ENCODE results near the gene MYLK3. TPM values are rescaled to one million over a fixed set of nuclear protein-coding genes. Genes with fewer than 3 reads are reported as not detected.

MYLK3 gene
- total RNA-seq, 2 experiments from 2014 or later = 0.02 to 0.50 TPM

- Mint-ChIP-seq H3K27me3 (peaks cover 2% of the 10 kb centered on the region), H3K9me3 (peaks cover 9% of the 10 kb centered on the region), H3K27ac (no peak overlapping the region), H3K4me3 (no peak overlapping the region), H3K4me1 (peaks cover 7% of the 10 kb centered on the region), H3K36me3 (ENCODE audit: low read depth) (no peaks in the 10 kb centered on the region)
- ChIA-PET CTCF (interaction anchor here (0.6 kb wide), 1 partner anchor 239 kb away, joined by 3 read pairs; no protein-coding TSS in a partner anchor), POLR2A (no interaction called here)
- DNase-seq = no peak
These were observed 34.2 kb upstream of the MYLK3 start for GRCh38 chr16:46782320-46782719.

GRCh38 chr16:46777804-46778203, 29.7 kb upstream of the MYLK3 start:
- H3K27me3 Mint-ChIP-seq = no peaks in the 10 kb centered on the region
- H3K4me1 Mint-ChIP-seq = no peaks in the 10 kb centered on the region
- ChIA-PET CTCF (interaction anchor here (1.4 kb wide), 1 partner anchor 29 kb away, joined by 4 read pairs; no protein-coding TSS in a partner anchor), POLR2A (no interaction called here)
- no peaks in the 10 kb centered on the region for H3K9me3 Mint-ChIP-seq
- H3K4me3 Mint-ChIP-seq = no peak overlapping the region
- DNase-seq = no peak
- no peaks in the 10 kb centered on the region for H3K36me3 Mint-ChIP-seq (ENCODE audit: low read depth)
- H3K27ac Mint-ChIP-seq = no peak overlapping the region

GRCh38 chr16:46775214-46775613, 27.1 kb upstream of the MYLK3 start:
- Mint-ChIP-seq H3K9me3 (no peaks in the 10 kb centered on the region), H3K4me3 (no peak overlapping the region), H3K27me3 (peaks cover 3% of the 10 kb centered on the region), H3K36me3 (ENCODE audit: low read depth) (no peaks in the 10 kb centered on the region), H3K4me1 (no peaks in the 10 kb centered on the region), H3K27ac (no peak overlapping the region)
- no peak for DNase-seq
- ChIA-PET CTCF (no interaction called here), POLR2A (no interaction called here)

GRCh38 chr16:46774743-46775177, 26.6 kb upstream of the MYLK3 start:
- H3K27me3 Mint-ChIP-seq = peaks cover 3% of the 10 kb centered on the region
- ChIA-PET POLR2A (no interaction called here), CTCF (no interaction called here)
- no peaks in the 10 kb centered on the region for H3K9me3 Mint-ChIP-seq
- H3K36me3 Mint-ChIP-seq (ENCODE audit: low read depth) = no peaks in the 10 kb centered on the region
- no peaks in the 10 kb centered on the region for H3K4me1 Mint-ChIP-seq
- DNase-seq = no peak
- no peak overlapping the region for H3K27ac Mint-ChIP-seq
- H3K4me3 Mint-ChIP-seq = no peak overlapping the region

- peaks cover 3% of the 10 kb centered on the region for H3K27me3 Mint-ChIP-seq
- POLR2A ChIA-PET = no interaction called here
- no peak overlapping the region for H3K27ac Mint-ChIP-seq
- CTCF ChIA-PET = interaction anchor here (1.7 kb wide), 1 partner anchor 19 kb away, joined by 4 read pairs; no protein-coding TSS in a partner anchor
- no peaks in the 10 kb centered on the region for H3K4me1 Mint-ChIP-seq
- no peak for DNase-seq
- H3K36me3 Mint-ChIP-seq (ENCODE audit: low read depth) = no peaks in the 10 kb centered on the region
- H3K4me3 Mint-ChIP-seq = no peak overlapping the region
- no peaks in the 10 kb centered on the region for H3K9me3 Mint-ChIP-seq
These were observed 24.3 kb upstream of the MYLK3 start for GRCh38 chr16:46772463-46772862.

DNA sequence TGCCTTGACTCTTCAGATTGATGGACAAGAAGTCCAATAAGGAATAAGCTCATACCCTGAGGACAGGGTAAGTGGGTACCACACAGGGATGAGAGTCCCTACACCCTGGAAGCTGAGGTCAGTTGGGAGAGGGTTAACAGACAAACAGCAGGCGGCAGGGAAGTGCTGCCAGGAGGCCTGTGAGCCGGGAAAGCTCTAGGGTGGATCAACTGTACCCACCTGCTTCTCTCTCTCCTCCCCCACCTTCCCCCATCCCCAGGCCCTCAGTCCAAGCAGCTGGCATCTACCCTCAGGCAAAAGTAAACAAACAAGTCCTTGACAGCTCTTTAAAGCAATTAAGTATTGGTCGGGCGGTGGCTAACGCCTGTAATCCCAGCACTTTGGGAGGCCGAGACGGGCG, 20.7 kb upstream of the MYLK3 start:
- ChIA-PET POLR2A (no interaction called here), CTCF (interaction anchor here (0.6 to 1.1 kb wide), 2 partner anchors 11 to 77 kb away, joined by 3 to 5 read pairs; no protein-coding TSS in a partner anchor)
- Mint-ChIP-seq H3K27me3 (peaks cover 3% of the 10 kb centered on the region), H3K36me3 (ENCODE audit: low read depth) (no peaks in the 10 kb centered on the region), H3K27ac (no peak overlapping the region), H3K9me3 (no peaks in the 10 kb centered on the region), H3K4me1 (peaks cover 3% of the 10 kb centered on the region), H3K4me3 (no peak overlapping the region)
- no peak for DNase-seq

DNA sequence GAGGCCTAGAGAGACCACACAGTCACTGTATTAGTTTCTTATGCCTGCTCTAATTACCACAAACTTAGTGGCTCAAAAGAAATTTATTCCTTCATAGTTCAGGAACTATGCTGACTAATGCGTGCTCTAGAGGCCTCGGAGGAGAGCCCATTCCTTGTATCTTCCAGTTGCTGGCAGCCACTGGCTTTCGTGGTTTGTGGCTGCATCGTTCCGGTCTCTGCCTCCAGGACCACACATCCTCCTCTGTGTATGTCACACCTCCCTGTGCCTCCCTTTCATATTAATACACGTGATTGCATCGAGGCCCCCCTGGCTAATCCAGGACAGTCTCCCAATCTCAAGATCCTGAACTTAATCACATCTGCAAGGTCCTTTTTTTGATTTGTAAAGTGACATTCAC, 16.9 kb upstream of the MYLK3 start:
- Mint-ChIP-seq H3K27me3 (no peaks in the 10 kb centered on the region), H3K4me3 (no peak overlapping the region), H3K9me3 (no peaks in the 10 kb centered on the region), H3K27ac (no peak overlapping the region), H3K4me1 (peaks cover 3% of the 10 kb centered on the region), H3K36me3 (ENCODE audit: low read depth) (no peaks in the 10 kb centered on the region)
- ChIA-PET POLR2A (no interaction called here), CTCF (no interaction called here)
- no peak for DNase-seq

DNA sequence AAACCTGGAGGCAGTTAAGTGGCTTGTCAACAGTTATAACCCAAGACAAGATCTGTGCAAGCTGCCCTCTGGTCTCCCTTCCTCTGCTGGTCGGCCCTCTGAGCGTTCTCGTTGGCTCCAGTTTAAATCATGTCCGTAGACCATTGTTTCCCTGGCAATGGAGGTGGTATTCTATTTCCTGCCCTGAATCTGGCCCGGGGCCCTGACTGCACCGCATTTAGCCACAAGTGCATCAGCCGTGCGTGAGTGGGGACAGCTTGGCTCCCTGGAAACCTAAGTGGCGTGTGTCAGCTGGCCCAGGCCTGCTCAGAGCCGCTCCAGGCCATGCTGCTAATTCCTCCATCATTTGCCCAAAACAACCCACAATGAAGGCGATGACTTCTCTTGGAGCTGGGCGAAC, 15.0 kb upstream of the MYLK3 start:
- H3K4me3 Mint-ChIP-seq = no peak overlapping the region
- CTCF ChIA-PET = no interaction called here

GRCh38 chr16:46762583-46762982, 14.4 kb upstream of the MYLK3 start:
- Mint-ChIP-seq H3K27ac (no peak overlapping the region), H3K9me3 (no peaks in the 10 kb centered on the region), H3K4me3 (no peak overlapping the region), H3K27me3 (no peaks in the 10 kb centered on the region), H3K36me3 (ENCODE audit: low read depth) (no peaks in the 10 kb centered on the region), H3K4me1 (peaks cover 3% of the 10 kb centered on the region)
- no peak for DNase-seq
- CTCF ChIA-PET = interaction anchor here (0.6 kb wide), 1 partner anchor 75 kb away, joined by 4 read pairs; no protein-coding TSS in a partner anchor
- POLR2A ChIA-PET = no interaction called here

More for the DNA sequence above, 15.0 kb upstream of the MYLK3 start:
- Mint-ChIP-seq H3K36me3 (ENCODE audit: low read depth) (no peaks in the 10 kb centered on the region), H3K4me1 (peaks cover 3% of the 10 kb centered on the region), H3K27ac (no peak overlapping the region), H3K9me3 (no peaks in the 10 kb centered on the region), H3K27me3 (no peaks in the 10 kb centered on the region)
- POLR2A ChIA-PET = no interaction called here
- no peak for DNase-seq

DNA sequence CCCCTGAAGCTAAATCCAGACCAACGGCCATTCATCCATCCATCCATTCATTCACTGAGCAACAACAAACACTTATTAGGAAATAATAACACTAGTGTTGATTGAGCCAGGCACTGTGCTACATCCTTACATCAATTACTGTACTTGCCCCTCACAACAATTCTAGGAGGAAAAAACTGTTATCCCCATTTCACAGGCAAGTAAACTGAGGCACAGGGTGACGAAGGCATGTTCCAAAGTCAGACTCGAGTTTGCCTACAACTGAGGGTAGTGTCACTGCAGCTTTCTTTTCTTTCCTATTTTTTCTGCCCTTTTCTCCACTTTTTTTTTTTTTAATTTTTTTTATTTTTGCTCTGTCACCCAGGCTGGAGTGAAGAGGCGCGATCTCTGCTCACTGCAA, 11.2 kb upstream of the MYLK3 start:
- Mint-ChIP-seq H3K4me3 (no peak overlapping the region), H3K27ac (no peak overlapping the region), H3K36me3 (ENCODE audit: low read depth) (no peaks in the 10 kb centered on the region), H3K9me3 (no peaks in the 10 kb centered on the region), H3K27me3 (no peaks in the 10 kb centered on the region), H3K4me1 (no peaks in the 10 kb centered on the region)
- ChIA-PET POLR2A (no interaction called here), CTCF (no interaction called here)
- DNase-seq = no peak

DNA sequence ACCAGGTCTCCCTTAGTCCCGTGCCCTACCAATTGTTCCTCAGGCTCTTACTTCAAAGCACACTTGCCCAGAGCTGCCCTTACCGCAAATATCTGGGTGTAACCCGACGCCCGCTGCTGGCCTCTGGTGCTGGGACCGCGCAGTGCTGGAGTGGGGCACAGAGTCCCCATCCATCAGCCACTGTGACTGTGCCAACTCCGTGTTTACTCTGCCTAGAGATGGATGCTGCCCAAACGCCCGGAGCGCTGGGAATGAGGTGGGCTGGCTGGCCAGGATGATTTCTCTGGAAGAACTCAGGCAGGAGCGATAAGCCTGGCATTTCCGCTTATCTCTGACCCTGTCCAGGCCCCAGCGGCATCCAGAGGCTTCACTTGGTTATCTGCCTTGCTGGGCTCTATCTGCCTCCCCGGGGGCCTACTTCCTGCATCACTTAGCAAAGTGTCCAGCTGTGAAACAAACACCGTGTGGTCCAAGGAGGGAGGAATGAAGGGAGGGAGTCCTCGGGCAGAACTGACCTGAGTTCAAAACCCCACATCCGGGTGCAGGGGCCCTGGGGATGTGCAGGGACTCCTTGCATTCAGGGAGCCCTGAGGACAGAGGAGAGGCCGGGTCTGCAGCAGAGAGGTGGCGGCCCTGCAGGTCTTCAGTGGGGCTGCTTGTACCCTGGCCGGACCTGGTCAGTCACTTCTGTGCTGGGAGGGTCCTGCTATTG, 9.4 kb upstream of the MYLK3 start:
- H3K27ac Mint-ChIP-seq = no peak overlapping the region
- ChIA-PET POLR2A (no interaction called here), CTCF (interaction anchor here (0.9 kb wide), 1 partner anchor 15 kb away, joined by 4 read pairs; no protein-coding TSS in a partner anchor)
- no peaks in the 10 kb centered on the region for H3K27me3 Mint-ChIP-seq
- H3K9me3 Mint-ChIP-seq = no peaks in the 10 kb centered on the region
- H3K36me3 Mint-ChIP-seq (ENCODE audit: low read depth) = no peaks in the 10 kb centered on the region
- no peak for DNase-seq
- no peak overlapping the region for H3K4me3 Mint-ChIP-seq
- peaks cover 2% of the 10 kb centered on the region for H3K4me1 Mint-ChIP-seq

GRCh38 chr16:46756772-46757171, 8.6 kb upstream of the MYLK3 start:
- no peak overlapping the region for H3K4me3 Mint-ChIP-seq
- DNase-seq = no peak
- no peaks in the 10 kb centered on the region for H3K27me3 Mint-ChIP-seq
- CTCF ChIA-PET = interaction anchor here (0.9 kb wide), 1 partner anchor 15 kb away, joined by 4 read pairs; no protein-coding TSS in a partner anchor
- POLR2A ChIA-PET = no interaction called here
- no peaks in the 10 kb centered on the region for H3K36me3 Mint-ChIP-seq (ENCODE audit: low read depth)
- no peak overlapping the region for H3K27ac Mint-ChIP-seq
- peaks cover 2% of the 10 kb centered on the region for H3K4me1 Mint-ChIP-seq
- no peaks in the 10 kb centered on the region for H3K9me3 Mint-ChIP-seq

- Mint-ChIP-seq H3K9me3 (no peaks in the 10 kb centered on the region), H3K36me3 (ENCODE audit: low read depth) (no peaks in the 10 kb centered on the region), H3K27ac (no peak overlapping the region), H3K27me3 (no peaks in the 10 kb centered on the region), H3K4me1 (peaks cover 2% of the 10 kb centered on the region), H3K4me3 (no peak overlapping the region)
- DNase-seq = no peak
- ChIA-PET CTCF (interaction anchor here (1.4 kb wide), 1 partner anchor 17 kb away, joined by 3 read pairs; no protein-coding TSS in a partner anchor), POLR2A (no interaction called here)
These were observed 4.9 kb upstream of the MYLK3 start for GRCh38 chr16:46753015-46753414.

GRCh38 chr16:46751381-46751780, 3.2 kb upstream of the MYLK3 start:
- Mint-ChIP-seq H3K27ac (no peak overlapping the region), H3K9me3 (no peaks in the 10 kb centered on the region), H3K4me1 (peaks cover 2% of the 10 kb centered on the region), H3K27me3 (no peaks in the 10 kb centered on the region), H3K36me3 (ENCODE audit: low read depth) (no peaks in the 10 kb centered on the region), H3K4me3 (no peak overlapping the region)
- CTCF ChIA-PET = no interaction called here
- POLR2A ChIA-PET = interaction anchor here (0.5 kb wide), 1 partner anchor 55 kb away, joined by 4 read pairs; no protein-coding TSS in a partner anchor
- DNase-seq = no peak

Measured in activated CD4-positive, alpha-beta T cell treated with anti-CD3 and anti-CD28 coated beads, Interleukin-2, amount 10 ng/mL, durations not matched to agents 7 days and 5 days (primary cell).